ENCODE data around the gene CWC27. TPM values are rescaled to one million over a fixed set of nuclear protein-coding genes. Genes with fewer than 3 reads are reported as not detected.
"Not testable (repeated sequence)": the region's sequence is repeated elsewhere in the genome, so short reads cannot be mapped to it uniquely, and the experiment has no call there.

Gene CWC27
- polyA plus RNA-seq, 1 donor, result 23.2 TPM

- DNase-seq (ENCODE audit: low read depth), result no peak
Measured at GRCh38 chr5:64786372-64786771, 17.6 kb downstream of the CWC27 start.

GRCh38 chr5:64788156-64788555, 19.4 kb downstream of the CWC27 start:
- no peak for DNase-seq (ENCODE audit: low read depth)

GRCh38 chr5:64789457-64789856, 20.7 kb downstream of the CWC27 start:
- no peak for DNase-seq (ENCODE audit: low read depth)

- no peak for DNase-seq (ENCODE audit: low read depth)
Measured at GRCh38 chr5:64790210-64790609, 21.5 kb downstream of the CWC27 start.

GRCh38 chr5:64792469-64792868, 23.7 kb downstream of the CWC27 start:
- no peak for DNase-seq (ENCODE audit: low read depth)

GRCh38 chr5:64794053-64794770, 25.5 kb downstream of the CWC27 start:
- DNase-seq (ENCODE audit: low read depth), result no peak

GRCh38 chr5:64796301-64796700, 27.6 kb downstream of the CWC27 start:
- DNase-seq (ENCODE audit: low read depth), result no peak

GRCh38 chr5:64800926-64801325, 32.2 kb downstream of the CWC27 start:
- no peak for DNase-seq (ENCODE audit: low read depth)

- DNase-seq (ENCODE audit: low read depth), result no peak
Measured at GRCh38 chr5:64806537-64806936, 37.8 kb downstream of the CWC27 start.

- DNase-seq (ENCODE audit: low read depth), result no peak
Measured at GRCh38 chr5:64807520-64807919, 38.8 kb downstream of the CWC27 start.

- DNase-seq (ENCODE audit: low read depth), result peak; percentile 38
Measured at GRCh38 chr5:64811050-64811640, 42.4 kb downstream of the CWC27 start.

GRCh38 chr5:64814073-64814472, 45.3 kb downstream of the CWC27 start:
- DNase-seq (ENCODE audit: low read depth), result no peak

- no peak for DNase-seq (ENCODE audit: low read depth)
Measured at GRCh38 chr5:64818245-64818644, 49.5 kb downstream of the CWC27 start.

- not testable (repeated sequence) for DNase-seq (ENCODE audit: low read depth)
Measured at GRCh38 chr5:64819345-64819744, 50.6 kb downstream of the CWC27 start.

- DNase-seq (ENCODE audit: low read depth), result no peak
Measured at GRCh38 chr5:64822320-64822719, 53.6 kb downstream of the CWC27 start.

GRCh38 chr5:64826541-64826940, 57.8 kb downstream of the CWC27 start:
- DNase-seq (ENCODE audit: low read depth), result no peak

GRCh38 chr5:64827703-64828102, 59.0 kb downstream of the CWC27 start:
- no peak for DNase-seq (ENCODE audit: low read depth)

GRCh38 chr5:64830650-64831049, 61.9 kb downstream of the CWC27 start:
- not testable (repeated sequence) for DNase-seq (ENCODE audit: low read depth)

- DNase-seq (ENCODE audit: low read depth), result no peak
Measured at GRCh38 chr5:64831996-64832395, 63.3 kb downstream of the CWC27 start.

- DNase-seq (ENCODE audit: low read depth), result no peak
Measured at GRCh38 chr5:64834037-64834436, 65.3 kb downstream of the CWC27 start.

- DNase-seq (ENCODE audit: low read depth), result no peak
Measured at GRCh38 chr5:64834611-64835010, 65.9 kb downstream of the CWC27 start.

- no peak for DNase-seq (ENCODE audit: low read depth)
Measured at GRCh38 chr5:64835266-64835665, 66.5 kb downstream of the CWC27 start.

GRCh38 chr5:64836190-64836755, 67.5 kb downstream of the CWC27 start:
- no peak for DNase-seq (ENCODE audit: low read depth)

Data from forelimb muscle (tissue), 1 donor.